Keratinocyte (primary cell): Measurements from ENCODE around the gene SMIM14. TPM values are rescaled to one million over a fixed set of nuclear protein-coding genes. Genes with fewer than 3 reads are reported as not detected.

ENCODE experiments used
- DNase-seq: peaks from one replicate; pipeline ENCODE4 v3.0.0-alpha.2; 2011; ENCODE audit warnings: low read depth, missing footprints, low spot score
- FAIRE-seq: peaks from 2 replicates; lab custom pipeline; 2011; peaks lifted over from hg19 to GRCh38; lab: Jason Lieb, UNC
- H2AFZ ChIP-seq: 2 replicates; pipeline ENCODE4 v1.6.0; 2012; ENCODE audit warnings: low read length, control low read depth, inconsistent platforms; ENCODE audit not compliant: control insufficient read depth
- H3K27ac ChIP-seq: 2 replicates; pipeline ENCODE4 v1.5.1; 2011; ENCODE audit warnings: low read length; ENCODE audit not compliant: control insufficient read depth, insufficient read depth
- H3K27me3 ChIP-seq: 3 replicates; pipeline ENCODE4 v1.6.0; 2011; ENCODE audit warnings: low read length; ENCODE audit not compliant: control insufficient read depth, insufficient read depth; ENCODE audit errors: extremely low read depth
- H3K36me3 ChIP-seq, 2 experiments: 2 replicates in 1 of 2; 3 replicates in 1 of 2; pipeline ENCODE4 v1.5.1; 2011; ENCODE audit warnings: low read length in 2 of 2, mild to moderate bottlenecking in 1 of 2; ENCODE audit not compliant: control insufficient read depth in 2 of 2, insufficient read depth in 2 of 2; ENCODE audit errors: extremely low read depth in 1 of 2
- H3K4me1 ChIP-seq: 3 replicates; pipeline ENCODE4 v1.5.1; 2011; ENCODE audit warnings: low read length; ENCODE audit not compliant: control insufficient read depth, insufficient read depth; ENCODE audit errors: extremely low read depth
- H3K4me2 ChIP-seq: 3 replicates; pipeline ENCODE4 v1.6.0; 2011; ENCODE audit warnings: low read depth, low read length; ENCODE audit not compliant: control insufficient read depth, insufficient read depth; ENCODE audit errors: extremely low read depth
- H3K4me3 ChIP-seq, 3 experiments: fragments of 200-600 bp in 1 of 3; sonication (generic) in 1 of 3; 2 replicates in 2 of 3; 3 replicates in 1 of 3; pipeline ENCODE4 v1.5.1; 2011 to 2016; ENCODE audit warnings: low read length in 3 of 3, mild to moderate bottlenecking in 3 of 3, control low read depth in 2 of 3, inconsistent platforms in 1 of 3, low read depth in 1 of 3, mixed read lengths in 1 of 3, mixed run types in 1 of 3, moderate library complexity in 1 of 3; ENCODE audit not compliant: control insufficient read depth in 2 of 3, insufficient read depth in 2 of 3; ENCODE audit errors: extremely low read depth in 1 of 3
- H3K79me2 ChIP-seq: 2 replicates; pipeline ENCODE4 v1.6.0; 2012; ENCODE audit warnings: low read length; ENCODE audit not compliant: control insufficient read depth, insufficient read depth
- H3K9ac ChIP-seq: 3 replicates; pipeline ENCODE4 v1.6.0; 2011; ENCODE audit warnings: low read length; ENCODE audit not compliant: control insufficient read depth, insufficient read depth; ENCODE audit errors: extremely low read depth
- H3K9me1 ChIP-seq: 3 replicates; pipeline ENCODE4 v1.6.0; 2011; ENCODE audit warnings: low read length; ENCODE audit not compliant: control insufficient read depth, insufficient read depth; ENCODE audit errors: extremely low read depth
- H3K9me3 ChIP-seq: 2 replicates; pipeline ENCODE4 v1.5.1; 2012; ENCODE audit warnings: low read depth, low read length; ENCODE audit not compliant: control insufficient read depth
- H4K20me1 ChIP-seq: 3 replicates; pipeline ENCODE4 v1.6.0; 2011; ENCODE audit warnings: low read length; ENCODE audit not compliant: control insufficient read depth, insufficient read depth; ENCODE audit errors: extremely low read depth
- CTCF ChIP-seq, 3 experiments: IDR thresholded peaks in 1 of 3; conservative IDR thresholded peaks in 1 of 3; optimal IDR thresholded peaks in 1 of 3; 2 replicates in 2 of 3; 3 replicates in 1 of 3; pipeline versions ENCODE3 to v1.5.1; 2011; ENCODE audit warnings: low read length in 3 of 3, mild to moderate bottlenecking in 3 of 3, moderate library complexity in 2 of 3, control low read depth in 1 of 3, inconsistent platforms in 1 of 3; ENCODE audit not compliant: insufficient read depth in 2 of 3; ENCODE audit errors: extremely low read depth in 1 of 3
- EZH2 ChIP-seq: IDR thresholded peaks from one replicate; pipeline ENCODE4 v1.6.1; 2012; ENCODE audit warnings: inconsistent platforms, mild to moderate bottlenecking, low read length, moderate library complexity
- dilution Hi-C: fragments of 300-500 bp; cut with MboI; formaldehyde crosslinking; loops from one replicate; pipeline ENCODE4 v1.7.0; 2020; ENCODE audit warnings: low sequenced_read_pairs; ENCODE audit not compliant: extremely low pct_ligation_motif_present
- polyA plus RNA-seq, 5 experiments: library from polyadenylated mRNA; depleted of rRNA in 3 of 5; stranded (reverse) in 3 of 5; stranded (forward) in 1 of 5; unstranded in 1 of 5; fragments of >200 nt; gene quantifications; 1 replicate in 1 of 5; 2 replicates in 3 of 5; 3 replicates in 1 of 5; pipeline versions ENCODE4 v1.2.1 to v1.2.3, GENCODE V29; 2011 to 2012; ENCODE audit warnings: missing spikeins in 2 of 5, low read depth in 1 of 5, low replicate concordance in 1 of 5

Gene SMIM14
- polyA plus RNA-seq, 1 donor (not counting 4 experiments of a cell fraction or from before 2014, with no cell fraction given): 13.9 TPM

- Histone ChIP-seq H3K27ac (no peak overlapping the region), H4K20me1 (no peaks in the 10 kb centered on the region), H3K4me1 (peaks cover 9% of the 10 kb centered on the region), H2AFZ (no peak overlapping the region), H3K9ac (no peak overlapping the region), H3K27me3 (no peaks in the 10 kb centered on the region), H3K9me3 (no peaks in the 10 kb centered on the region), H3K79me2 (no peaks in the 10 kb centered on the region), H3K9me1 (no peaks in the 10 kb centered on the region), H3K4me2 (no peak overlapping the region), H3K4me3 (no peak overlapping the region), H3K36me3 (no peaks in the 10 kb centered on the region)
- TF ChIP-seq EZH2 (no peak), CTCF (optimal IDR thresholded peaks at IDR 0.05 in 1 of 3, IDR thresholded peaks at IDR 0.05 in 1 of 3, conservative IDR thresholded peaks at IDR 0.05 in 1 of 3; ENCODE audit: extremely low read depth in 1 of 3, insufficient read depth in 2 of 3, low read length in 3 of 3) (no peak)
- FAIRE-seq (no peak), DNase-seq (no peak)
- dilution Hi-C loops: no loop called here
Observed at GRCh38 chr4:39563346-39563847, 75.3 kb downstream of the SMIM14 start.

- Histone ChIP-seq H3K27me3 (no peaks in the 10 kb centered on the region), H2AFZ (no peak overlapping the region), H3K9me3 (no peaks in the 10 kb centered on the region), H3K27ac (no peak overlapping the region), H3K4me3 (no peak overlapping the region), H3K4me2 (no peak overlapping the region), H3K9ac (no peak overlapping the region), H4K20me1 (no peaks in the 10 kb centered on the region), H3K36me3 (no peaks in the 10 kb centered on the region), H3K79me2 (no peaks in the 10 kb centered on the region), H3K4me1 (peaks cover 8% of the 10 kb centered on the region), H3K9me1 (no peaks in the 10 kb centered on the region)
- dilution Hi-C loops: no loop called here
- no peak for DNase-seq
- TF ChIP-seq EZH2: no peak
- no peak for TF ChIP-seq CTCF (optimal IDR thresholded peaks at IDR 0.05 in 1 of 3, IDR thresholded peaks at IDR 0.05 in 1 of 3, conservative IDR thresholded peaks at IDR 0.05 in 1 of 3; ENCODE audit: extremely low read depth in 1 of 3, insufficient read depth in 2 of 3, low read length in 3 of 3)
- FAIRE-seq: no peak
Observed at GRCh38 chr4:39562792-39563191, 75.9 kb downstream of the SMIM14 start.
